Vagina (tissue), 2 donors: ENCODE results near the gene FOXF1.

Experiments
- POLR2A ChIP-seq, 2 donors: fragments of 450-650 bp; IDR thresholded peaks; one replicate each; pipeline ENCODE4 v1.6.1; 2017; ENCODE audit warnings: antibody characterized with exemption in 2 of 2, mild to moderate bottlenecking in 2 of 2, moderate library complexity in 2 of 2
- TF ChIP-seq, protein P1 (sequence below), 3 experiments: fragments of 450-650 bp in 2 of 3; fragments of 200-600 bp in 1 of 3; sonication (generic) in 1 of 3; IDR thresholded peaks; one replicate each; pipeline ENCODE4 v1.5.1; 2017 to 2019; ENCODE audit warnings: antibody characterized with exemption in 3 of 3, mild to moderate bottlenecking in 2 of 3, moderate library complexity in 2 of 3

DNA sequence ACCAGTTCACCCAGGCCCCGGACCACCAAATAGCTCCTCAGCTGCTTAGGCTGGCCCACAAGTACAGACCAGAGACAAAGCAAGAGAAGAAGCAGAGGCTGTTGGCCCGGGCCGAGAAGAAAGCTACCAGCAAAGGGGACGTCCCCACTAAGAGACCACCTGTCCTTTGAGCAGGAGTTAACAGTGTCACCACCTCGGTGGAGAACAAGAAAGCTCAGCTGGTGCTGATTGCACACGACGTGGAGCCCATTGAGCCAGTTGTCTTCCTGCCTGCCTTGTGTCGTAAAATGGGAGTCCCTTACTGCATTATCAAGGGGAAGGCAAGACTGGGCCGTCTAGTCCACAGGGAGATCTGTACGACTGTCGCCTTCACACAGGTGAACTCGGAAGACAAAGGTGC lies 15.4 kb downstream of the FOXF1 start:
- TF ChIP-seq POLR2A (IDR thresholded peaks at IDR 0.05): no peak
- TF ChIP-seq, protein P1, sequence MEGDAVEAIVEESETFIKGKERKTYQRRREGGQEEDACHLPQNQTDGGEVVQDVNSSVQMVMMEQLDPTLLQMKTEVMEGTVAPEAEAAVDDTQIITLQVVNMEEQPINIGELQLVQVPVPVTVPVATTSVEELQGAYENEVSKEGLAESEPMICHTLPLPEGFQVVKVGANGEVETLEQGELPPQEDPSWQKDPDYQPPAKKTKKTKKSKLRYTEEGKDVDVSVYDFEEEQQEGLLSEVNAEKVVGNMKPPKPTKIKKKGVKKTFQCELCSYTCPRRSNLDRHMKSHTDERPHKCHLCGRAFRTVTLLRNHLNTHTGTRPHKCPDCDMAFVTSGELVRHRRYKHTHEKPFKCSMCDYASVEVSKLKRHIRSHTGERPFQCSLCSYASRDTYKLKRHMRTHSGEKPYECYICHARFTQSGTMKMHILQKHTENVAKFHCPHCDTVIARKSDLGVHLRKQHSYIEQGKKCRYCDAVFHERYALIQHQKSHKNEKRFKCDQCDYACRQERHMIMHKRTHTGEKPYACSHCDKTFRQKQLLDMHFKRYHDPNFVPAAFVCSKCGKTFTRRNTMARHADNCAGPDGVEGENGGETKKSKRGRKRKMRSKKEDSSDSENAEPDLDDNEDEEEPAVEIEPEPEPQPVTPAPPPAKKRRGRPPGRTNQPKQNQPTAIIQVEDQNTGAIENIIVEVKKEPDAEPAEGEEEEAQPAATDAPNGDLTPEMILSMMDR (IDR thresholded peaks at IDR 0.05): no peak
